ENCODE measurements around the gene PHLDB1.

GRCh38 chr11:118694771-118695170, 87.4 kb downstream of the PHLDB1 start:
- TF ChIP-seq CTCF (IDR thresholded peaks at IDR 0.05), result no peak
- TF ChIP-seq ZFX (IDR thresholded peaks at IDR 0.05; ENCODE audit: borderline replicate concordance), result no peak

Measured in 22Rv1 (cell line).